Mesothelial cell of epicardium (in vitro differentiated cells): Measurements from ENCODE around the gene LCN1. TPM values are rescaled to one million over a fixed set of nuclear protein-coding genes. Genes with fewer than 3 reads are reported as not detected.

Experiments used
- DNase-seq, 2 experiments: peaks; one replicate each; pipeline ENCODE4 v3.0.0; 2021; ENCODE audit warnings: low spot score in 2 of 2; ENCODE audit not compliant: unreplicated experiment in 2 of 2
- H3K27ac Mint-ChIP-seq: 2 replicates; pipeline ENCODE4 v1.8.0; 2021; ENCODE audit warnings: mixed read lengths
- H3K27me3 Mint-ChIP-seq: 2 replicates; pipeline ENCODE4 v1.8.0; 2021; ENCODE audit warnings: low read depth, mixed read lengths
- H3K36me3 Mint-ChIP-seq: 2 replicates; pipeline ENCODE4 v1.8.0; 2021; ENCODE audit warnings: mixed read lengths
- H3K4me1 Mint-ChIP-seq: 2 replicates; pipeline ENCODE4 v1.8.0; 2021; ENCODE audit warnings: mixed read lengths
- H3K4me3 Mint-ChIP-seq: 2 replicates; pipeline ENCODE4 v1.8.0; 2021; ENCODE audit warnings: mild to moderate bottlenecking, moderate library complexity, mixed read lengths
- H3K9me3 Mint-ChIP-seq: 2 replicates; pipeline ENCODE4 v1.8.0; 2021; ENCODE audit warnings: mixed read lengths
- total RNA-seq: library from RNA; stranded (reverse); gene quantifications from 3 replicates; pipeline ENCODE4 v1.2.1, GENCODE V29; 2021
- TF ChIP-seq, protein P1 (sequence below): fragments of 200-600 bp; sonication (generic); IDR thresholded peaks from one replicate; pipeline ENCODE4 v1.5.0; 2021; ENCODE audit warnings: antibody characterized with exemption; ENCODE audit not compliant: unreplicated experiment

The LCN1 gene
- total RNA-seq, 1 donor from 2014 or later, result not detected

DNA sequence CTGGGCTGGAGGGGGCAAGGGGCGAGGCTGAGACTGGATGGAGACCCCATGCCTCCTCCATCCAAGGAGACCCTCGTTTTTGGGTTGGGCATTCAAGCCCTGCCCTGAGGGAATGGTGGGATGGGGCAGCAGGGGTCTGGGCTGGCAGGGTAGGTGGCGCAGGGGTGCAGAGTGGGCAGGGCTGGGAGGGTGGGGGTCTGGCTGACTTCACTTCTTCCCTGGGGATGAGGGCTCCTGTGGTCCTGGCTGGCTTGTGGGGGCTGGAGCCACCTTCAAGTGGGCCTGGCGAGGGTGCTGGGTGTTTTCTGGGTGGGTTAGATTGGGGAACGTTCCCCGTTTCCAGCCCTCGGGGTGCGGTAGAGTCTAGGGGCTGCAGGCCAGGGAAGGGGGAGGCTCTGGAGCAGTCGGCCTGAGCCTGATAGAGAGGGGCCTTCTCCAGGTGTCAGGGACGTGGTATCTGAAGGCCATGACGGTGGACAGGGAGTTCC, 412 bp downstream of the LCN1 start:
- peak in 1 of 2 experiments; percentile 16 for DNase-seq
- Mint-ChIP-seq H3K27me3 (peaks cover 1% of the 10 kb centered on the region), H3K4me3 (no peak overlapping the region), H3K9me3 (peaks cover 9% of the 10 kb centered on the region), H3K4me1 (peaks cover 5% of the 10 kb centered on the region), H3K36me3 (no peaks in the 10 kb centered on the region), H3K27ac (no peak overlapping the region)
- TF ChIP-seq, protein P1, sequence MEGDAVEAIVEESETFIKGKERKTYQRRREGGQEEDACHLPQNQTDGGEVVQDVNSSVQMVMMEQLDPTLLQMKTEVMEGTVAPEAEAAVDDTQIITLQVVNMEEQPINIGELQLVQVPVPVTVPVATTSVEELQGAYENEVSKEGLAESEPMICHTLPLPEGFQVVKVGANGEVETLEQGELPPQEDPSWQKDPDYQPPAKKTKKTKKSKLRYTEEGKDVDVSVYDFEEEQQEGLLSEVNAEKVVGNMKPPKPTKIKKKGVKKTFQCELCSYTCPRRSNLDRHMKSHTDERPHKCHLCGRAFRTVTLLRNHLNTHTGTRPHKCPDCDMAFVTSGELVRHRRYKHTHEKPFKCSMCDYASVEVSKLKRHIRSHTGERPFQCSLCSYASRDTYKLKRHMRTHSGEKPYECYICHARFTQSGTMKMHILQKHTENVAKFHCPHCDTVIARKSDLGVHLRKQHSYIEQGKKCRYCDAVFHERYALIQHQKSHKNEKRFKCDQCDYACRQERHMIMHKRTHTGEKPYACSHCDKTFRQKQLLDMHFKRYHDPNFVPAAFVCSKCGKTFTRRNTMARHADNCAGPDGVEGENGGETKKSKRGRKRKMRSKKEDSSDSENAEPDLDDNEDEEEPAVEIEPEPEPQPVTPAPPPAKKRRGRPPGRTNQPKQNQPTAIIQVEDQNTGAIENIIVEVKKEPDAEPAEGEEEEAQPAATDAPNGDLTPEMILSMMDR, result no peak

DNA sequence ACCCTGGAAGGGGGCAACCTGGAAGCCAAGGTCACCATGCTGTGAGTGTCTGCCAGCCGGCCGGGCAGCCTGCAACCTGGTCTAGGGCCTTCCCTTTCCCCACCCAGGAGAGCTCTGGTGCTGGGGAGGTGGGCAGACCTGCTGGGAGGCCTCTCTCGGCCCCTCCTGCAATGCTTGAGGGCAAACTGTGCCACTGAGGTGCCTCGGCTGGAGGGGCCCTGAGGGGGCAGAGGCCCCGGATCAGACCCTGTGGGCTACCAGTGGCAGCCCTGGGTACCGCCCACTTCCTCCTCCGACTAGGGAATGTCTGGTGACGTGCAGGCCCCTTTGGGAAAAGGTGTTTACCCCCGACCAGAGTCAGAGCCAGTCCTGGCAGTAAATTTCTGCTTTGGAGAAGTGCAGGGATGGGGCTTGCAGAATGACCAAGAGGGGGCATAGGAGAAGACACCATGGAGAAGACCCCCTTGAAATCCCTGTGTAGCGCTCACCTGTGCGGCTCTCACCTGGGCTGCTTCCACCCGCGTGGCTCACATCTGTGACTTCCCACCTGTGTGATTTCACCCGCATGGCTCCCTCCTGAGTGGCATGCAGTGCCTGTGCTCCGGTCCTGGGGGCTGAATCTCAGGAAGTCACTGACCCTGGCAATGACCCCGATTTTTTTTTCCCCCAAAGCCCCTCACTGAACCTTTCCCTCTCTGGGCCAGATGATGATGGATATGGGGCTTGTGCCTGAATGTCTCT, 1.1 kb downstream of the LCN1 start:
- H3K9me3 Mint-ChIP-seq, result peaks cover 9% of the 10 kb centered on the region
- H3K27ac Mint-ChIP-seq, result no peak overlapping the region
- TF ChIP-seq, protein P1, result no peak
- peaks cover 5% of the 10 kb centered on the region for H3K4me1 Mint-ChIP-seq
- no peaks in the 10 kb centered on the region for H3K36me3 Mint-ChIP-seq
- no peak overlapping the region for H3K4me3 Mint-ChIP-seq
- peak in 1 of 2 experiments; percentile 38 for DNase-seq
- peaks cover 1% of the 10 kb centered on the region for H3K27me3 Mint-ChIP-seq

DNA sequence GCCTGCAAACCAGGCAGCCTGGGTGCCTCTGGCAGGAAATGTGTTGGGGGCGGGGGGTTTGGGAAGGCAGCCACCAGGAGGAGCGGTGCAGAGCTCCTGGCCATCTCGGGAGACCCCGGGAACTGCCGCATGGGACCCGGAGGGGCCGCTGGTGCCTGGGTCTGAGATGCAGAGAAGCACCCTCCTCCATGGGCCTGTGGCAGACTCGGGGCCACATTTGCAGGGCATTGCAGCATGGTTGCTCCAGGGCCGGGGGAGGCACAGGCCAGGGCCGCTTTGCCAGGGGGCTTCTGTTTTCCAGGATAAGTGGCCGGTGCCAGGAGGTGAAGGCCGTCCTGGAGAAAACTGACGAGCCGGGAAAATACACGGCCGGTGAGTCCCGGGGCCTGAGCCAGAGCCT, 1.7 kb downstream of the LCN1 start:
- peaks cover 1% of the 10 kb centered on the region for H3K27me3 Mint-ChIP-seq
- H3K9me3 Mint-ChIP-seq, result peaks cover 9% of the 10 kb centered on the region
- no peak overlapping the region for H3K27ac Mint-ChIP-seq
- H3K36me3 Mint-ChIP-seq, result no peaks in the 10 kb centered on the region
- DNase-seq, result peak in 1 of 2 experiments; percentile 33
- H3K4me1 Mint-ChIP-seq, result peaks cover 5% of the 10 kb centered on the region
- H3K4me3 Mint-ChIP-seq, result no peak overlapping the region
- TF ChIP-seq, protein P1, result no peak

DNA sequence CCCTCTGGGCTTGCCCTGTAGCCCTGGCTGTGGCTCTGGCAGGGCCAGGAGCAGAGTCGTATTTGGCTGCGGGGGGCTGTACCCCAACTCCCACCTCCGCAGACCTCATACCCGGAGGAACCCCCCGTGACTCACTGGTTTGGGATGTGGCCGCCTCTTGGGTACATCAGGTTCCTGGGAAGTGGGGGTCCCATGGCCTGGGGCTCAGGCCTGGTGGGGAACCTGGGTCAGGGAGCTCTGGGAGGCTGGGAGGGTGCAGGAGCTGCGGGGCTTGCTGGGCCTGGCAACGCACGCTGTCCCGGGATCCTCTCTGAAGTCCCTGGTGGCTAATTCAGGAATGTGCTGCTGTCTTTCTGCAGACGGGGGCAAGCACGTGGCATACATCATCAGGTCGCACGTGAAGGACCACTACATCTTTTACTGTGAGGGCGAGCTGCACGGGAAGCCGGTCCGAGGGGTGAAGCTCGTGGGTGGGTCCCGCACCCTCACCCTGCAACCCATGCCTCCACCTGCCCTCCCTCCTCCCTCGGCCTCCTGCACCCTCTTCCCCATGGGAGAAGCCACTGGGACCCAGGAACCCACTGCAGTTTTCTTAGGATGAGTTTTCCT, 2.4 kb downstream of the LCN1 start:
- H3K4me1 Mint-ChIP-seq, result peaks cover 5% of the 10 kb centered on the region
- no peak overlapping the region for H3K4me3 Mint-ChIP-seq
- TF ChIP-seq, protein P1, result no peak
- peaks cover 9% of the 10 kb centered on the region for H3K9me3 Mint-ChIP-seq
- H3K27me3 Mint-ChIP-seq, result no peaks in the 10 kb centered on the region
- peak in 1 of 2 experiments; percentile 33 for DNase-seq
- H3K36me3 Mint-ChIP-seq, result no peaks in the 10 kb centered on the region
- no peak overlapping the region for H3K27ac Mint-ChIP-seq

DNA sequence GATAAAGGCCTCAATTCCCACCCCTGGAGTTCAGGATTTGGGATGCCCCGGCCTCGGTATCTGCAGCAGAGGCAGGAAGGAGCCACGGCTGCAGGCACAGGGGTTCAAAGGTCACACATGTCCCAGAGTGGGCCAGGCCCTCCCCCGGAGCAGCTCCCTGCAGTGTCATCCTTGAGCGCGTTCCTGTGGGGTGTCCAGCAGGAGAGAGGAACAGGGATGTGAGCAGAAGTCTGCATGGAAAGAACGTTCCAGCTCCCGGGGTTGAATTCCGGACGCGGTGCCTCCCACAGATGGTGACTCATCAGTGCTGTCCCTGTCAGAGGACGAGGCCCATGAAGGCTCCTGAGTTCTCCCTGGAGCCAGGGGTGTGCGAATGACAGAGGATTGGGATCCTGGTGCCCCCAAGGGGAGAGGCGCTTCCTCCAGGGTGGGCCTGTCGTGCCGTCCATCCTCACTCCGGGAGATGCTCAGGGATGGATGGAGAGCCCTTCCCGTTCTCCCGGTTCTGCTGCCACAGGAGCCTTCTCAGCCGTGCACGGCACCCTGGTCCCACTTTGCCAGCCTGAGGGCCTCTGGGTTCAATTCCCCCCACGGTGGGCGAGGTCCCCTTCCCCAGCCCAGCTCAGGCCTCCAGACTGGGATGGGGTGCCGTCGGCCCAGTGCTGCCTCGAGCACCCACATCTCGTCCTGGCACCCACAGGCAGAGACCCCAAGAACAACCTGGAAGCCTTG, 3.1 kb downstream of the LCN1 start:
- Mint-ChIP-seq H3K27me3 (no peaks in the 10 kb centered on the region), H3K4me1 (peaks cover 5% of the 10 kb centered on the region), H3K4me3 (no peak overlapping the region), H3K36me3 (no peaks in the 10 kb centered on the region), H3K9me3 (peaks cover 9% of the 10 kb centered on the region), H3K27ac (no peak overlapping the region)
- TF ChIP-seq, protein P1, result no peak
- peak in 1 of 2 experiments; percentile 39 for DNase-seq
